ENCODE data around the gene ST3GAL4.
"Not testable (repeated sequence)": the region's sequence is repeated elsewhere in the genome, so short reads cannot be mapped to it uniquely, and the experiment has no call there.

The ST3GAL4 gene

GRCh38 chr11:126391286-126391954, 35.9 kb downstream of the ST3GAL4 start:
- no peak for DNase-seq

- no peak for DNase-seq
Observed at GRCh38 chr11:126391970-126392632, 36.6 kb downstream of the ST3GAL4 start.

GRCh38 chr11:126392633-126393013, 37.1 kb downstream of the ST3GAL4 start:
- no peak for DNase-seq

- no peak for DNase-seq
Observed at GRCh38 chr11:126393143-126393542, 37.7 kb downstream of the ST3GAL4 start.

- DNase-seq, result no peak
Observed at GRCh38 chr11:126394036-126394435, 38.5 kb downstream of the ST3GAL4 start.

GRCh38 chr11:126394634-126395072, 39.2 kb downstream of the ST3GAL4 start:
- DNase-seq, result not testable (repeated sequence)

GRCh38 chr11:126395784-126396183, 40.3 kb downstream of the ST3GAL4 start:
- not testable (repeated sequence) for DNase-seq

- not testable (repeated sequence) for DNase-seq
Observed at GRCh38 chr11:126396266-126396665, 40.8 kb downstream of the ST3GAL4 start.

- DNase-seq, result no peak
Observed at GRCh38 chr11:126396965-126397364, 41.5 kb downstream of the ST3GAL4 start.

GRCh38 chr11:126398296-126398695, 42.8 kb downstream of the ST3GAL4 start:
- no peak for DNase-seq

GRCh38 chr11:126398721-126399120, 43.2 kb downstream of the ST3GAL4 start:
- DNase-seq, result no peak

GRCh38 chr11:126400019-126400418, 44.5 kb downstream of the ST3GAL4 start:
- DNase-seq, result no peak

GRCh38 chr11:126400479-126400878, 45.0 kb downstream of the ST3GAL4 start:
- DNase-seq, result no peak

- DNase-seq, result no peak
Observed at GRCh38 chr11:126403022-126403581, 47.6 kb downstream of the ST3GAL4 start.

GRCh38 chr11:126403658-126404057, 48.2 kb downstream of the ST3GAL4 start:
- DNase-seq, result no peak

- DNase-seq, result no peak
Observed at GRCh38 chr11:126404367-126404766, 48.9 kb downstream of the ST3GAL4 start.

GRCh38 chr11:126405374-126405773, 49.9 kb downstream of the ST3GAL4 start:
- DNase-seq, result no peak

- no peak for DNase-seq
Observed at GRCh38 chr11:126405906-126406305, 50.4 kb downstream of the ST3GAL4 start.

- no peak for DNase-seq
Observed at GRCh38 chr11:126406368-126406767, 50.9 kb downstream of the ST3GAL4 start.

- no peak for DNase-seq
Observed at GRCh38 chr11:126407101-126407521, 51.6 kb downstream of the ST3GAL4 start.

- no peak for DNase-seq
Observed at GRCh38 chr11:126407682-126408288, 52.3 kb downstream of the ST3GAL4 start.

- DNase-seq, result no peak
Observed at GRCh38 chr11:126408496-126408895, 53.0 kb downstream of the ST3GAL4 start.

- no peak for DNase-seq
Observed at GRCh38 chr11:126408901-126409619, 53.6 kb downstream of the ST3GAL4 start.

Measured in activated CD8-positive, alpha-beta memory T cell treated with anti-CD3 and anti-CD28 coated beads, Interleukin-2, amount 50 U/mL, for 4 hours (primary cell).